ENCODE measurements around the gene METTL4. TPM values are rescaled to one million over a fixed set of nuclear protein-coding genes. Genes with fewer than 3 reads are reported as not detected.

Gene METTL4
- total RNA-seq, 1 donor from 2014 or later: 7.9 TPM

Other genes starting within 250 kb of the METTL4 start
- gene NDC80, start 52 bp upstream of the METTL4 start, total RNA-seq: 4.4 and 5.2 TPM in 2 replicates
- gene SMCHD1, start 84.2 kb upstream of the METTL4 start, total RNA-seq: 28.0 and 37.5 TPM in 2 replicates

Data from kidney epithelial cell (primary cell).